Esophagus muscularis mucosa (tissue), 3 donors: ENCODE measurements around the gene GAPDH.

Experiments
- CTCF ChIP-seq, 3 experiments: fragments of 200-600 bp in 2 of 3; fragments of 450-650 bp in 1 of 3; sonication (generic) in 2 of 3; IDR thresholded peaks; one replicate each; pipeline ENCODE4 v1.5.1; 2017 to 2019; ENCODE audit warnings: antibody characterized with exemption in 3 of 3, mild to moderate bottlenecking in 2 of 3, moderate library complexity in 1 of 3
- POLR2A ChIP-seq: fragments of 450-650 bp; IDR thresholded peaks from one replicate; pipeline ENCODE4 v1.6.1; 2017; ENCODE audit warnings: antibody characterized with exemption, moderate library complexity, mild to moderate bottlenecking, low read depth
- POLR2AphosphoS5 ChIP-seq, 2 donors: sonication (generic); formaldehyde crosslinking; IDR thresholded peaks; one replicate each; pipeline ENCODE4 v1.6.1; 2017; ENCODE audit warnings: antibody characterized with exemption in 2 of 2

DNA sequence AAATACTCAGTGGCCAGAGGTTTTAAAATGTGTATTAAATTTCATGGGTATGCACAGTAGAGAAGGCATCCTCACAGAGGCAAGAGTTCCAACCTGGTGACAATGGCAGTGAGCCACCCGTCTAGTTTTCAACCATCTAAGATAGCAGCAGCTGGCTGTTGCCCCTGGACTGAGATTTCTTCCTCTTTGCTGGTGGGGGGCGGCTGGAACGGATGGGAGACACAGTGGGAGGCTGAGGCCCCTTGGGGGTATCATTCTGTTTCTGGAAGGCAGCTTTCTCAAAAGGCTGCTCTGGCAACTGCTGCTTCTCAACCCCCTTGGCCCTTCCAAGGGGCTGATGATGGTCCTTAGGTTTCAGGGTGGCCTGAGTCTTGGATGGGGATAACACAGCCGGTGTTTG is 22.5 kb downstream of the GAPDH start:
- no peak for TF ChIP-seq POLR2A
- TF ChIP-seq CTCF (IDR thresholded peaks at IDR 0.05) = no peak
- no peak for TF ChIP-seq POLR2AphosphoS5 (IDR thresholded peaks at IDR 0.05)
